ENCODE results near the gene UBE2Z.

- no peak for TF ChIP-seq POLR2AphosphoS5 (IDR thresholded peaks at IDR 0.05)
- no peak for TF ChIP-seq CTCF (IDR thresholded peaks at IDR 0.05)
- no peak for TF ChIP-seq POLR2A (IDR thresholded peaks at IDR 0.05)
Observed at GRCh38 chr17:48910370-48910769, 2.2 kb downstream of the UBE2Z start.
